Cardiac fibroblast (primary cell): ENCODE data around the gene RNF10.

Experiments used
- DNase-seq, 2 donors: peaks; one replicate each; pipeline versions ENCODE4 v3.0.0 to v3.0.0-alpha.2; 2010; ENCODE audit warnings: low read depth in 2 of 2
- H3K4me3 ChIP-seq, 2 donors: replicated peaks in 1 of 2; 1 replicate in 1 of 2; 2 replicates in 1 of 2; pipeline ENCODE4 v1.5.1; 2011; ENCODE audit warnings: low read depth in 2 of 2, low read length in 2 of 2, mild to moderate bottlenecking in 2 of 2, moderate library complexity in 1 of 2
- TF ChIP-seq, protein P1 (sequence below): IDR thresholded peaks from one replicate; pipeline ENCODE4 v1.5.1; 2011; ENCODE audit warnings: low read depth, mild to moderate bottlenecking, low read length, inconsistent platforms

RNF10 gene

DNA sequence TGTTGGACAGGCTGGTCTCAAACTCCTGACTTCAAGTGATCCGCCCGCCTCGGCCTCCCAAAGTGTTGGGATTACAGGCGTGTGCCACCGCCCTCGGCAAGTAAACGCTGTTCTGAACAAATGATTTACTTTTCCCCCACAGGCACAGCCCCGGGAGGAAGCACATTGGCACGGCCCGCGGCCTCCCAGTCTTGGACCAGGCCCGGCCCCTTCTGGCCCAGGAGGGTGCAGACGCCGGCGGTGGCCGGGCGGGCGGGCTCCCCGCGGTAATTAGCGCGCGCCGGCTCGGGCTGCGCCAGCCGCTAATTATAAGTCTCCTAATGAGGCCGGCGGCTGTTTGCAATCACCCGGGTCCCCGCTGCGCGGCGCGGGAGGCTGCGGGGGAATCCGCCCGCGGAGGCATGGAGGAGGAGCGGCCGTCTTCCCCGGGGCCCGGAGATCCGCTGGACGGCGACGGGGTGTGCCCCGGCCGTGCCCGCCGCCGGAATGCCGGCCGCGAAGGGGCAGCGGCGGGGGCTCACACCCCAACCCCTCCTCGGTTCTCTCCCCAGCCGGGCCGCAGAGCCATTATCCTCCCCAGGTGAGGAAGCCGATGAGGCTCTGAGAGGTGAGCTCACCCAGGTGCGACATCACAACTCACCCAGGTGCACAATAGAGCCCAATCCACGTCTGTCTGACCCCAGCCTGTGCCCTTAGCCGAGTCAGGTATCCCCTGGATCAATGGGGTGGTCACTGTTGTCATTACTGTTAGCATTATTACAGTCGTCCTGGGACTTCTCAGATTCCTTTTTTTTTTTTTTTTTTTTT is 50.4 kb downstream of the RNF10 start:
- H3K4me3 ChIP-seq = peak overlapping the region; percentile 17 to 30
- DNase-seq = peak in 1 of 2 donors; percentile 19
- TF ChIP-seq, protein P1, sequence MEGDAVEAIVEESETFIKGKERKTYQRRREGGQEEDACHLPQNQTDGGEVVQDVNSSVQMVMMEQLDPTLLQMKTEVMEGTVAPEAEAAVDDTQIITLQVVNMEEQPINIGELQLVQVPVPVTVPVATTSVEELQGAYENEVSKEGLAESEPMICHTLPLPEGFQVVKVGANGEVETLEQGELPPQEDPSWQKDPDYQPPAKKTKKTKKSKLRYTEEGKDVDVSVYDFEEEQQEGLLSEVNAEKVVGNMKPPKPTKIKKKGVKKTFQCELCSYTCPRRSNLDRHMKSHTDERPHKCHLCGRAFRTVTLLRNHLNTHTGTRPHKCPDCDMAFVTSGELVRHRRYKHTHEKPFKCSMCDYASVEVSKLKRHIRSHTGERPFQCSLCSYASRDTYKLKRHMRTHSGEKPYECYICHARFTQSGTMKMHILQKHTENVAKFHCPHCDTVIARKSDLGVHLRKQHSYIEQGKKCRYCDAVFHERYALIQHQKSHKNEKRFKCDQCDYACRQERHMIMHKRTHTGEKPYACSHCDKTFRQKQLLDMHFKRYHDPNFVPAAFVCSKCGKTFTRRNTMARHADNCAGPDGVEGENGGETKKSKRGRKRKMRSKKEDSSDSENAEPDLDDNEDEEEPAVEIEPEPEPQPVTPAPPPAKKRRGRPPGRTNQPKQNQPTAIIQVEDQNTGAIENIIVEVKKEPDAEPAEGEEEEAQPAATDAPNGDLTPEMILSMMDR = peak; percentile 9

DNA sequence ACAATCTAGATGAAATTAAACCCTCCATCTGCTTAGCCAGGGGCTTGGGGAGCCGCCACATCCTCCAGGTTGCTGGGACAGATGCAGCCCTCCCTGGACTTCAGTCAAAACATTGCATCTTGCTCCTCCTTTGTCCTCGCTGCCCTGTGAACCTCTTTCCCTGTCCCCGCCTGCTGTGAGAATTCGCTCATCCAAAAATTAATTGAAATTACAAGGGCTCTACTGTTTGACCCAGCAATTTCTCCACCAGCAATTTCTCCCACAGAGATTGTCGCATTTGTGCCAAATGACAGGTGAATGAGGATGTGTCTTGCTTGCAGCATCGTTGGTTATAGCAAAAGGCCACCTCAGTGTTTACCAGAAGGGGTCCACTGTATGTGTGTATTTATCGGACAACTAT is 52.0 kb downstream of the RNF10 start:
- H3K4me3 ChIP-seq = no peak overlapping the region
- TF ChIP-seq, protein P1 = no peak
- no peak for DNase-seq

DNA sequence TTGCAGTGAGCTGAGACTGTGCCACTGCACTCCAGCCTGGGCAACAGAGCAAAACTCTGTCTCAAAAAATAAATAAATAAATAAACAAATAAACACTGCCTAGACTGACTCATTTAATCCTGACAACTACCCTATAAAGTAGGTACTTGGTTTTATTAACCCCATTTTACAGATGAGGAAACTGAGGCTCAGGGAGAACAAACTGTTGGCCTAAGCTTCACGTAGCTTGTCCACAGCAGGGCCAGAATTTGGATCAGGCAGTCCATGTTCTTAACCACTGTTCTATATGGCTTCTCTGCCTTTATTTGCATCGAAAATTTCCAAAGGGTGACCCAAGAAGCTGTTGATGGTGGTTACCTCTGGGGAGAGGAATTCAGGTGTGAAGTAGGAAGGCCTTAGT is 52.7 kb downstream of the RNF10 start:
- TF ChIP-seq, protein P1 = no peak
- H3K4me3 ChIP-seq = no peak overlapping the region
- DNase-seq = no peak

DNA sequence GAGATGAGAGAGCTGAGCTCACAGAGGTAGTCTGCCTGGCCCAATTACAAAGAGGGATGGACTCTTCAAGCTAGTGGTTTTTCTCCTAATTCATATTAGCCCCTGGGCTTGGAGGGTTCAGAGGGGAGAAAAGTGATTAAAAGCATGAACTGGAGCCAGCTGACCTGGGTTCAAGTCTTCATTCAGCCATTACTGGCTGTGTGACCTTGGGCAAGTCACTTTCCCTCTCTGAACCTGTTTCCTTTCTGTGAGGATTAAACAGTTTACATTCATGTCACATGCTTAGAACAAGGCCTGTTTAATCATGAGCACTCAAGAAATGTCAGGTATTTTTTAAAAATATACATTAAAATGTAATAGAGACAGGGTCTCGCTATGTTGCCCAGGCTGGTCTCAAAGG is 54.2 kb downstream of the RNF10 start:
- no peak overlapping the region for H3K4me3 ChIP-seq
- TF ChIP-seq, protein P1 = no peak

DNA sequence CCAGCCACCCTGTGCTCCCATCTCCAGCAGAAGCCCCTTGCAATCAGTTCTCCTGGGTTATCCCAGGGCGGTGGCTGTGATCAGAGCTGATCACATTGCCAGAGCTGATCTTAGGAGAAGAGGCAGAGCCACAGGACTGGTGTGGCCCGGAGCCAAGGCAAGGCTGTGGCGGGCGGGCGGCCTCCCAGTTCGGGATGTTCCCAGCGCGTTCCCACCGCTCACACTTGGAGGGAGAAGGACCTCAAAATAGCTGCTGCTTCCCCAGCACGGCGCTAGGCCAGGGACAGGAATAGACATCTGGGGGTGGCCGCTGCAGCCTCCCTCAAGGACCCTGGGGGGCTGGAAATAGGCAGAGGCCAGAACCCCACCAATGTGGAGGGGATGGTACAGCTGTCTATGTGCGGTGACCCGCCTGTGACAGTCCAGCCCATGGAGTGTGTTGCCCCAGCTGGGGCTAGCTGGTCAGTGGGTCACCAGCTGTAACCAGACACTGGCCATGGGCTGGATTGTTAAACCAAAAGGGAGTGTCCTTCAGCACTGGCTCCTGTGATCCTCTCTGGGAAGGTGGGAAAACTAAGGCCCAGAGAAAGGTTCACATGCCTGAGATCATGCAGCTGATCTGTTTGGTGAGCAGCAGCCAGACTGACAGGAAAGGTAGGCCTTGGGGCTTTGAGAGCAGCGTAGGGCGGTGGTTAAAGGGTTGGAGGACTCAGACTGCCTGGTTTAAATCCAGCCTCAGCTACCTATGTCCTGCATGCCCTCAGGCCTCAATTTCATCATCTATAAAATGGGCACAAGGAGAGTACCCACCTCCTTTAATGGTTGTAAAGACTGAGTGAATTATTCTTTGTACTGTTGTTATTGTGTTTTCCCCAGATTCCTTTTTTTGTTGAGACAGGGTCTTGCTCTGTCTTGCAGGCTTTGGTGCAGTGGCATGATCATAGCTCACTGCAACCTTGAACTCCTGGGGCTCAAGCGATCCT is 55.1 kb downstream of the RNF10 start:
- DNase-seq = no peak
- TF ChIP-seq, protein P1 = no peak

More for the DNA sequence above, 54.2 kb downstream of the RNF10 start:
- DNase-seq = no peak

DNA sequence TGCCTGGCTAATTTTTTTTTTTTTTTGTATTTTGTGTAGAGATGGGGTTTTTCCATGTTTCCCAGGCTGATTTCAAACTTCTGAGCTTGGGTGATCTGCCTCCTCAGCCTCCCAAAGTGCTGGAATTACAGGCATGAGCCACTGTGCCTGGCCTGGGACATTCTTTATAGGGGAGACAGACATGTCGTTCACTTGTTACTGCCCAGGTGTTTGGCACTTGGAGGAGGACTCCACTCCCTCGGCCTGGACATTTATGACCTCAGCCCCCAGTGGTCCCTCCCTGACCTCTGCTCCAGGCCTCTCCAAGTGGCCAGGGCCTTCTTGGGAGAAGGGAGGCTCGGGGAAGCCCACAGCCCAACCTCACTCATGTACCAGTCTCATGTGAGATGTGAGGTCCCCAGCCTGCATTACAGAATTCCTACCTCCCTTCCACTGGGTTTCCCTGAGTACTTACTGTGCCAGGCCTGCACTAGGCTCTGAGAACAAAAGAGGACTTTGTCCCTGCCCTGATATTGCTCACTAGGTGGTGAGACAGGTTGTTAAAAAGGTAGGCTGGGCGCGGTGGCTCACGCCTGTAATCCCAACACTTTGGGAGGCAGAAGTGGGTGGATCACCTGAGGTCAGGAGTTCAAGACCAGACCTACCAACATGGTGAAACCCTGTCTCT is 56.7 kb downstream of the RNF10 start:
- TF ChIP-seq, protein P1 = no peak
- no peak overlapping the region for H3K4me3 ChIP-seq
- no peak for DNase-seq

More for the DNA sequence above, 55.1 kb downstream of the RNF10 start:
- no peak overlapping the region for H3K4me3 ChIP-seq
